AG09319 (cell line): Measurements from ENCODE around the gene MLLT10.
A peak's percentile ranks its signal among the peaks of the same experiment; 100 is the strongest.

Experiments
- DNase-seq: peaks from one replicate; pipeline ENCODE4 v3.0.0-alpha.2; 2010; ENCODE audit warnings: low read depth; ENCODE audit errors: extremely low read depth
- CTCF ChIP-seq: IDR thresholded peaks from 2 replicates; pipeline ENCODE4 v1.5.1; 2011; ENCODE audit warnings: low read depth, mild to moderate bottlenecking, inconsistent platforms, low read length, moderate library complexity

The MLLT10 gene

DNA sequence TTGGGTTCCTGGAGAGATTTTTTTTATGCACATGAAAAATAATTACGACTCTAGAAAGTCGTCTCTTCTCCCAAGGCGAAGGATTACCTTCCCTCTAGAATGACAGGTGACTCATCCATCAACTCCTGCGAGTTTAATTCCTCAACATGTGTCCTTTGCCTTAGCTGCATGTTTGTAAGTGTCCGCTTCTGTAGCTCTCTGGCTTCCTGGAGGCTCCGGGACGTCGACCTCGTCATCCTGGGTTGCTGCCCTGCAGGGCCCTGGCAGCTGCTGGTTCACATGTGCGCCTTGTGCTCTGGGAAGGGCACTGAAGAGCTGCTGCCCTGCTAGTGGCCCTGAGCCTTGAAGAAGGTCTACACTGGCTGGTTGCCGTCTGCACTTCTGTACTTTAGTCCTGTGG lies 210.2 kb downstream of the MLLT10 start:
- DNase-seq: no peak
- TF ChIP-seq CTCF: no peak

- no peak for TF ChIP-seq CTCF
- no peak for DNase-seq
These were observed 212.1 kb downstream of the MLLT10 start for GRCh38 chr10:21746118-21746517.

DNA sequence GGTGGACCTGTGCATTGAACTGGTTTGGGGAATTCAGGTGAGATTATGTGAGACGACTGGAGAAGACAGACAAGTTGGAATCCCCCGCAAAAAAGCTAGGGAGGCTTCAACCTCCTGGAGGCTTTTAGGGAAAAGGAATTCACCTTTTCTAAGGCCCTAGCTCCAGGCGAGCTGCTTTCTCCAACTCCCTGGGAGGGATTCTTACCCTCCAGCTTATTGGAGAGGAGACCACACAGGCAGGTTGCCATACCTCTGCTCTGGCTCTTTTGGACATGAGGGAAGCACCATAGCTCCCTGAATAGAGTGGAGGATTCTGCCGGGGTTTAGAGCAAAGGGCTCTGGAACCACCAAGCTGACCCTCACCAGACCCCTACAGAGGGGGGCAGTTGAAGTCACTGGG lies 213.8 kb downstream of the MLLT10 start:
- no peak for DNase-seq

DNA sequence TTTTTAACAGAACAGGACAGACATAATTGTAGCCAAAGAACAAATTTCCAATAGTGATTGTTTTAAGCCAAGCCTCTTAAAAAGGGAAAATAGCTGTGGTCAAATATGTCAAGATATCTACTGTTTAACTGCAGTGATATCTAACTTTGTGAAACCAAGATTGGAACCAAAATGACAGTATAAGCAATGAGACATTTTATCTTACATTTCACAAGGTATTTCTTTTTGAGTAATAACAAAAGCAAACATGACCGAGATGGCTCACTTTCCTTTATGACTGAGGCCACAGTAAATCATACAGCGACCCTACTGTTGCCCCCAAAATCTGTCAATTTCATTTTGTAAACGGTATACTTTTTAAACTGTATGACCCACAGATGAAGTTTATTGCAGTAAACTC lies 215.8 kb downstream of the MLLT10 start:
- no peak for DNase-seq
- TF ChIP-seq CTCF: no peak

More for the DNA sequence above, 213.8 kb downstream of the MLLT10 start:
- TF ChIP-seq CTCF: no peak

GRCh38 chr10:21750424-21750823 lies 216.4 kb downstream of the MLLT10 start:
- TF ChIP-seq CTCF: no peak
- DNase-seq: peak; percentile 0

DNA sequence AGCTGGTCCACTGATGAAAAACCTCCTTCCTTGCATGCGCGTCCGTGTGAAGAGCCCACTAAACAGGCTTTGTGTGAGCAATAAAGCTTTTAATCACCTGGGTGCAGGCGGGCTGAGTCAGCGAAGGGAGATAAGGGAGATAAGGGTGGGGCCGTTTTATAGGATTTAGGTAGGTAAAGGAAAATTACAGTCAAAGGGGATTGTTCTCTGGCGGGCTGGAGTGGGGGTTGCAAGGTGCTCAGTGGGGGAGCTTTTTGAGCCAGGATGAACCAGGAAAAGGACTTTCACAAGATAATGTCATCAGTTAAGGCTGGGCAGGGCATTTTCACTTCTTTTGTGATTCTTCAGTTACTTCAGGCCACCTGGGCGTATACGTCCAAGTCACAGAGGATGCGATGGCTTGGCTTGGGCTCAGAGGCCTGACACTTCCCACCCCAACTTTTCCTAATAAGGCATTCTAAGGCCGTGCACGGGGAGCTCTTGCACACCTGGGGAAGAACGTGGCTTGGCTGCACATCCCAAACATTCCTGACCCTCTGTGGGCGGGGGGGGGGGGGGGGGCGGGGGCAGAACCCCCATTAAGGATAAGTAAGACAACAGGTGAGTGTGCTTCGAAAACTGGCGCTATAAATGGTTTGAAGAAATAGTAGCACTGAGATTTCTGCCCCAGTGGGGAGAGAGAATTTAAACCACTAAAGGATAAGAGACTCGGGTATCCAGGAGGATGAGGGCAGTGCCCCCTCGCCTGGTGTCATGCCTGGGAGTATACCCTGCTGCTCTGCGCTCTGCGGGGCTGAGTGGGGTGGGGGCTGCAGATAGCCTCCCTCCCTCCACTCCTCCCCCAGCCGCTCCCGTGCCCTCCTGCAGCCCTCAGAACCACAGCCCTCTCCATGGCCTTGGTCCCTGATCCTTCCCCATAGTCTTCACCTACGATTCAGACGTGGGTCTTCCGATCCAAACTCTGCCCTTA lies 217.6 kb downstream of the MLLT10 start:
- no peak for DNase-seq
- no peak for TF ChIP-seq CTCF

- DNase-seq: no peak
- TF ChIP-seq CTCF: no peak
These were observed 219.7 kb downstream of the MLLT10 start for GRCh38 chr10:21753497-21754270.
